ENCODE measurements around the gene F2.
"Not testable (repeated sequence)": the region's sequence is repeated elsewhere in the genome, so short reads cannot be mapped to it uniquely, and the experiment has no call there.

Gene F2

DNA sequence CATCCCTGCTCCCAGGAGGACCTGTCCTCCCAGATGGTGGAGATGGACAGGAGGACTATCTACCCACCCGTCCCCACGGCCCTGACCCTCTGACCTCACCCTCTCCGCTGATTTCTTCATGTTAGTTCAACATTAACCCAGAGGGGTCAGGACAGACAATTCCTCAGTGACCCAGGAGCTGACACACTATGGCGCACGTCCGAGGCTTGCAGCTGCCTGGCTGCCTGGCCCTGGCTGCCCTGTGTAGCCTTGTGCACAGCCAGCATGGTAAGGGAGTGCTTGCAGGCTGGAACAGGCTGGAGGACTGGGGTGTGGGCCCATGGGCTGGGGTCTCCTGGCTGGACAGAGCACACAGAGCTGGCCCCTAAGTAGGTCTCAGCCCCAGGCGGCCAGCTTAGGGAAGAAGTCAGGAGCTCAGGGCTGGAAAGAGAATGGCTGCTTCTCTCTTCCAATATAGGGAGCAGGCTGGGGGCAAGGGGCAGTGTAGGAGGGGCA, at the start of gene F2:
TSS of gene F2 (plus strand) at position 166 of the 495 bp plus-strand sequence. CDS start at position 189, 23 bp downstream.
- no peak for DNase-seq

- DNase-seq: no peak
Observed at GRCh38 chr11:46669711-46670139, 49.3 kb upstream of the F2 start.

DNA sequence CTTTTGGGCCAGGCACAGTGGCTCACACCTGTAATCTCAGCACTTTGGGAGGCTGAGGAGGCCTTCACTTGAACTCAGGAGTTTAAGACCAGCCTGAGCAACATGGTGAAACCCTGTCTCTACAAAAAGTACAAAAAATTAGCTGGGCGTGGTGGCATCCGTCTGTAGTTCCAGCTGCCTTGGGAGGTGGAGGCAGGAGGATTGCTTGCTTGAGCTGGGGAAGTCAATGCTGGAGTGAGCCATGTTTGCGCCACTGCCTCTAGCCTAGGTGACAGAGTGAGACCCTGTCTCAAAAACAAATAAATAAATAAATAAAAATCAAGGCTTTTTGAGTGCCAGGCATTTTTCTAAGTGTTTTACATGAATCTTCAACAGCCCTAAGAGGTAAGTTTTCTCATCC, 48.5 kb upstream of the F2 start:
- not testable (repeated sequence) for DNase-seq

DNA sequence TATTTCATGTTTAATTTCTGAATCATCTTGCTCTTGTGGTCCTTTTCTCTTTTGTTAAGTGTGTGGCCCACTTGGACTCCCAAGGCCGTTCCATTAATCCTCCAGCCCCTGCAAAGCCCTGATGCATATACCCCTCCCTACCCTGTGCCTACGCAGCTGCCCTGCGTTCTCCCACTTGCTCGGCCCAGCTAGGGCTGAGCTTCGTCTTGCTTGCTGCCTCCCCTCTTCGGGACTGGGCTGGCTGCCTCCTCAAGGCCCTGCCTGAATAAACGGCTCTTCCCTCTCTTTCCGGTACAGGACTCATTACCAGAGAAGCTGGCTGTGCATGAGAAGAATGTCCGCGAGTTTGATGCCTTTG, 47.1 kb upstream of the F2 start:
- DNase-seq: no peak

GRCh38 chr11:46672381-46672839, 46.6 kb upstream of the F2 start:
- DNase-seq: no peak

- DNase-seq: no peak
Observed at GRCh38 chr11:46673713-46674462, 45.1 kb upstream of the F2 start.

GRCh38 chr11:46674463-46675287, 44.3 kb upstream of the F2 start:
- DNase-seq: no peak

DNA sequence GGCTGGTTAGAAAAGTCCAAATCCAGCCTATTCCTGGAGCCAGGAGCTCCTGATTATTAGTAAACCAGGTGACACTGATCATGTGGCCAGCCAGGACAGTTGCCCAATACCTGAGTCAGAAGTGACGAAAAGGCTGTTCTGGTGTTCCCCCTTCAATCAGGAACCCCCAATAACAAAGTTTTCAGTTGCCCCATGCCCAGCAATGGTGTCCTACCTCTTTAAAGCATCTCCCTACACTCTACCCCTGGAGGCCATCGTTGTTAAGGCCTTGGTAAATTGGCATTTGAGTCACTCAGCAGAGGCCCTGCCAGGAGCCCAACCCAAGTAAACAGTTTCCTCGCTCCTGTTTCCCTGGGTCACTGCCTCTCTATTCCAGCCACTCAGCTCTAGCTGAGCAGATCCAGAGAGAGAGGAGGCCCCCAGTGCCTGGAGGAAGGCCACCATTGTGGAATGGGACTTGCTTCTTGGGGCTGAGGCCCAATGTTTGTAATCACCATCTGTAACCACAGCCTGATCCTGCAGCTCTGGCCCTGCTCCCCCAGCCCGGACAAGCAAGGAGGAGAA, 43.6 kb upstream of the F2 start:
- DNase-seq: no peak

- DNase-seq: no peak
Observed at GRCh38 chr11:46675949-46676348, 43.1 kb upstream of the F2 start.

DNA sequence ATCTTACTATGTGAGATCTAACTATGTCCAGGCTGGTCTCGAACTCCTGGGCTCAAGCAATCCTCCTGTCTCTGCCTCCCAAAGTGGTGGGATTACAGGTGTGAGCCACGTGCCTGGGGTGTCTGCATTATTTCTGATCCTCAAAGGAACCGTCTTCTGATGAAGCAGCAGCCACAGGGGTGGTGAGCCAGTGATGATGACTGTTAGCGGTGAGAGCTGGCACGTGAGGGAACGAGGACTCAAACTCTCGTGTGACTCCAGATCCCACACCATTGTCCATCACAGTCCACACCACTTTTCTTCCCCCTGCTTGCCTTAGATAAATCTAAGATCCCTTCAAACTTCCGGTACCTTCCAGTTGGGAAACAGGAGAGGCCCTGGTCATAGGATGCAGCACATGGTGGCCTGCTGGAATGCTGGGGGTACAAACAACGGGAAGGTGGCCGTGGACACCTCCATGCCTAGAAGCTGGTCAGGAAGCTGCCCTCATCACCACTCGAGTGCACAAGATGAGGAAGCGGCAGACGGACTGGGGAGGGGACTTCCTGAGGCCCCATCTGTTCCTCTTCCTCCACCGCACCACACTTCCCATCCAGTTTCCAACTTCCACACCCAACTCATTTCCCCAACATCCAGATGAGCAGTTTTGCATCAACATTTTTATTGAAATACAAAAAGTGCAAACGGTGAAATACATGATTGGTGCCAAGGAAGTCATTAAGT, 42.4 kb upstream of the F2 start:
- DNase-seq: no peak

- DNase-seq: no peak
Observed at GRCh38 chr11:46677169-46677568, 41.8 kb upstream of the F2 start.

- no peak for DNase-seq
Observed at GRCh38 chr11:46677991-46678740, 40.8 kb upstream of the F2 start.

- DNase-seq: no peak
Observed at GRCh38 chr11:46678741-46679130, 40.3 kb upstream of the F2 start.

- DNase-seq: no peak
Observed at GRCh38 chr11:46679241-46680163, 39.5 kb upstream of the F2 start.

DNA sequence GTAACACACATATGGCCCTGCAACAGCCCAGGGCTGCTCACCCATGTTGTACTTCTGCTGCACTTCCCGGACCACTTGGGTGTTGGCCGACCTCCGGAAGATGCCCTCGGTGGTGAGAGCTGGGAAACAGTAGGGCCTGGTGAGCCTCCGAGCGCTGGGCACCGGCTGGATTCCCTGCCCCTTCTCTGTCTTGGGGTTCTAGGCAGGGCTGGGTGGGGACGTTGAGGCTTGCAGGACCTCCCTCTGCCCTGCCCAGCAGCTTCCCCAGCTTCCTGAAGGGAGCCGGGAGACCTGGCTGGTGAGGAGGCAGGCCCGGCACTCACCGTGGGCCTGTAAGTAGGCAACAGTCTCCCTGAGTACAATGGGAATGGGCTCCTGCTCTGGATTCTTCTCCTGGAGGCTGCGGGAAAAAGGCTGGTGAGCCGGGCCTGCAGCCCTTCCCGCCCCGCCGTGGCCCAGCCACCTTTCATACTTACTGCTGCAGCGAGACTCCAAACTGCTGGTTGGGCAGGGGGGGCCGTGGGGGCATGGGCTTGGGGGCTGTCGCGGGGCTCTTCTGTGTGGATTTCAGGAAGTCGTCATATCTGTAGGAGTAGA, 38.8 kb upstream of the F2 start:
- DNase-seq: no peak

GRCh38 chr11:46680815-46681214, 38.2 kb upstream of the F2 start:
- DNase-seq: no peak

DNA sequence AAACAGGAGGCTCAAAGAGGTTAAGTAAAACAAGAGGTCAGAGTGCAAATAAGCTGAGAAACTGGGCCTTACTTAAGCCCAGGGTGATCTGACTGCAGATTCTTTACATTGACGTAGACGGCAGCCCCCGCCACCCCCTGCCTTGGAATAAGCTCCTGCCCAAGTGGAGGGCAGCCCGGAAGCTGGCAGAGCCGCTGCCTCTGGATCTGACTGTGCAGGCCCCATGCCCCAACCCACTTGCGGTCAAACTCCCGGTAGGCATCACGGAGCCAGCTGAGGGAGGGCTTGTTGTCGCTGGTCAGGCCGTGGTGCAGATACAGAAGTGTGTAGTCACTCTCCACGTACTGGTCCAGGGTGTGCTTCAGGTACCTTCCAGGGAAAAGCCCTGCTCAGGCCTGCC, 37.2 kb upstream of the F2 start:
- no peak for DNase-seq

GRCh38 chr11:46682773-46683752, 36.0 kb upstream of the F2 start:
- DNase-seq: no peak

- DNase-seq: no peak
Observed at GRCh38 chr11:46684367-46684766, 34.6 kb upstream of the F2 start.

All from SW 1271 (cell line).